HG03575 (cell line): Measurements from ENCODE around the gene NAXE.
"Not testable (repeated sequence)": the region's sequence is repeated elsewhere in the genome, so short reads cannot be mapped to it uniquely, and the experiment has no call there.

Experiments used
- ATAC-seq: cut with Tn5 transposase; IDR thresholded peaks from one replicate; pipeline ENCODE4 v1.9.1; 2021; ENCODE audit not compliant: unreplicated experiment, insufficient number of reproducible peaks, low FRiP score; ENCODE audit errors: extremely low read depth

NAXE gene

GRCh38 chr1:156612666-156613065 is 21.1 kb downstream of the NAXE start:
- no peak for ATAC-seq

- no peak for ATAC-seq
These were observed 24.4 kb downstream of the NAXE start for GRCh38 chr1:156615946-156616345.

- ATAC-seq, result no peak
These were observed 24.9 kb downstream of the NAXE start for GRCh38 chr1:156616463-156616862.

GRCh38 chr1:156618853-156619581 is 27.4 kb downstream of the NAXE start, which contains the start of gene HAPLN2:
Gene HAPLN2 (plus strand): TSS chr1:156619415. CDS start chr1:156623491, 4,076 bp downstream.
- no peak for ATAC-seq

DNA sequence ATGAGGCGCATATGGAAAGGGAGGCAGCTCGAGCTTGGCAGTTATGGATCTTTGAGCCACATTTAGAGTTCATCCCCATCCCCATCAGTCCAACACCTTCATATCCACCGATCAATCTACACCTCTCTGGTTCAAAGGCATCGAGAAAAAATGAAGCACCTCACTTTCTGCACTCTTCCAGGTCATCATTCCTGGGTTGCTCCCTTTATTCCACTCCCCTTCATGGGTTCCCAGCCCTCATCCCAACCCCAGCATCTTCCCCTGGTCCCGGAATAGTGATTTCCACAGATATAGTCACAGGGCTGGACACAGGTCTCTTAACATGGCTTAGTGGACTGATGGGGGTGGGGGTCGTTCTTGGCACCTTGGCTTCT is 28.0 kb downstream of the NAXE start:
- no peak for ATAC-seq

DNA sequence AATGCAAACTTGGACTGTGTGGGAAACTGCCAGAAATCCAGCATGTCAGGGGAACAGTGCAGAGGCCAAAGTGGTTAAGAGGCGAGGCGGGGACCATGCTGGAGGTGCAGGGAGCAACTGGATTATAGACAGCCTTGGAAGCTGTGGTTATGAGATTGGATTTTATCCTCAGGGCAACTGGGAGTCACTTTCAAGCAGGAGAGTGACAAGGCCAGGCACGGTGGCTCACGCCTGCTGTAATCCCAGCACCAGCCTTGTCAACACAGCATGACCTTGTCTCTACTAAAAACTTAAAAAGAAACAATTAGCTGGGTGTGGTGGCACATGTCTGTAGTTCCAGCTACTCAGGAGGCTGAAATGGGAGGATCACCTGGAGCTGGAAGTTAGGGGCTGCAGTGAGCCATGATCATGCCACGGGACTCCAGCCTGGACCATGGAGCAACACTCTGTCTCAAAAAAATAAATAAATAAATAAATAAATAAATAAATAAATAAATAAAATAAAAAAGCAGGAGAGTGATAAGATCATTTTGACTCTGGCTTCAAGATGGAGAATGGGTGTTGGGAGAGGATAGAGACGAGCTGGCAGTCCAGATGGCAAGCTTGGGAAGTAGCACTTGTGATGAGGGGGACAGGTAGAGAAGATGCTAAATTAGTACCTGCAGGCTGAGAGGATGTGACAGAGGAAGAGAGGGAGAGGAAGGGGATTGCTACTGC is 31.2 kb downstream of the NAXE start:
- no peak for ATAC-seq

DNA sequence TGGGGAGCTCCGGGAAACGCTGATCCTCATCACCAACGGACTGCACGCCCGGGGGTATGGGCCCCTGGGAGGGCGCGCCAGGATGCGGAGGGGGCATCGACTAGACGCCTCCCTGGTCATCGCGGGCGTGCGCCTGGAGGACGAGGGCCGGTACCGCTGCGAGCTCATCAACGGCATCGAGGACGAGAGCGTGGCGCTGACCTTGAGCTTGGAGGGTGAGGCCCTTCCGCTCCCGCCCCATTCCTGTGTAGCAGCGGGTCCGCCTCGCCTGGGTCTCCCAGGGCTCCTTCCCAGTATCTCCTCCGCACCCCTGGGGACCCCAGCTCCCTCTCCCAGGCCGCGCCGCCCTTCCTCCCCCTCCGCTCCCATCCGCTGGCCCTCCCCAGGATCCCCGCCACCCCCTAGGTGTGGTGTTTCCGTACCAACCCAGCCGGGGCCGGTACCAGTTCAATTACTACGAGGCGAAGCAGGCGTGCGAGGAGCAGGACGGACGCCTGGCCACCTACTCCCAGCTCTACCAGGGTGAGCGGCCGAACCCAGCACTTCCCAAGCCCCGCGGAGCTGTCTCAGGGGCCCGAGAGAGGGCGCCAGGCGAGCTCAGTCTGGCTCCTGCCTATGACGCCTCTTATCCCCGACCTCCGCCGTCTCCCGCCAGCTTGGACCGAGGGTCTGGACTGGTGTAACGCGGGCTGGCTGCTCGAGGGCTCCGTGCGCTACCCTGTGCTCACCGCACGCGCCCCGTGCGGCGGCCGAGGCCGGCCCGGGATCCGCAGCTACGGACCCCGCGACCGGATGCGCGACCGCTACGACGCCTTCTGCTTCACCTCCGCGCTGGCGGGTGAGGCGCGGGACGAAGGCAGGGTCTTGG is 32.6 kb downstream of the NAXE start:
- ATAC-seq, result no peak

DNA sequence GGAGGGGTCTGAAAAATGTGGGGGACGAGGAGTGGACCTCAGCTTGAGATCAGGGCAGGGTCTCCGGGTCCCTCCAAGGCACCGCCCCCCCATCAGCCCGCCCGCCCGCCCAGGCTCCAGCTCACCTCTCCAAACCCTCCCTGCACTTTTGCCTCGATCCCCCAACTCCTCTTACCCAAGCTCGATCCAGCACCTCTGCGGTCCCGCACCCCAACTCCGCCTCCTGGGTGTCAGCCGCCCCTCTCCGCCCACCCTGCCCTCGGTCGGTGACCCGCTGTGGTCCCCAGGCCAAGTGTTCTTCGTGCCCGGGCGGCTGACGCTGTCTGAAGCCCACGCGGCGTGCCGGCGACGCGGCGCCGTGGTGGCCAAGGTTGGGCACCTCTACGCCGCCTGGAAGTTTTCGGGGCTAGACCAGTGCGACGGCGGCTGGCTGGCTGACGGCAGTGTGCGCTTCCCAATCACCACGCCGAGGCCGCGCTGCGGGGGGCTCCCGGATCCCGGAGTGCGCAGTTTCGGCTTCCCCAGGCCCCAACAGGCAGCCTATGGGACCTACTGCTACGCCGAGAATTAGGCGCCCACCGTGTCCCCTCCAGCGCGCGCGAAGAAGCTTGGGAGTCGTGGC is 33.3 kb downstream of the NAXE start:
- ATAC-seq, result no peak

DNA sequence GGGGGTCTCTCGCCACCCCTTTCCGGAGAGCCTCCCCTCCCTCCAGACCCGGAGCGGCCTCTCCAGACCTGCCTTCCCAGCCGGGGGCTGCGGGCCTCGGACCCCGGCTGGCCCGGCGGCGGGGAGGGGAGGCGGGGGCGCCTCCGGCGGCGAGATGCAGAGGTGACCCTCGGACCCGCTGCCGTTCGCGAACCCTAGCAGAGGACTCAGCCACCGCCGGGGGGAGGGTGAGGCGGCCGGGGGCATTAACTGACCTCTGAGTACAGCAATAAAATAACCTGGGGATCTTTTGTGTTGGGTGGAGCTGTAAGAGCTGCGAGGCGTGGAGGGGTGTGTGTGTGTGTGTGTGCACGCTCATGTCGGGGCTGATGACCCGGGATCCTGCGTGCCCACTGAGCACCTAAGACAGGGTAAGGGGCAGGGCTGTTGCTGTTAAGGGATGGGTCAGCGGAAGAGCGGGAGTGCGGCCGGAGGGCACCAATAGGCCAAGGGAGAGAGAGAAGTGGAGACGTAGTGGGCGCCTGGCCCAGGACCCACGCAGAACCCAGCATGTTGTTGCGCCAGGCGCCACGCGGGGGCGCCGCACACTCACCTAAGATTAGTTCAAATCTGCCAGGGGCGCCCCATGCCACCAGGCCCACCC is 34.0 kb downstream of the NAXE start:
- ATAC-seq, result no peak

- no peak for ATAC-seq
These were observed 34.5 kb downstream of the NAXE start for GRCh38 chr1:156626079-156626438.

- no peak for ATAC-seq
These were observed 35.8 kb downstream of the NAXE start for GRCh38 chr1:156627313-156627880.

DNA sequence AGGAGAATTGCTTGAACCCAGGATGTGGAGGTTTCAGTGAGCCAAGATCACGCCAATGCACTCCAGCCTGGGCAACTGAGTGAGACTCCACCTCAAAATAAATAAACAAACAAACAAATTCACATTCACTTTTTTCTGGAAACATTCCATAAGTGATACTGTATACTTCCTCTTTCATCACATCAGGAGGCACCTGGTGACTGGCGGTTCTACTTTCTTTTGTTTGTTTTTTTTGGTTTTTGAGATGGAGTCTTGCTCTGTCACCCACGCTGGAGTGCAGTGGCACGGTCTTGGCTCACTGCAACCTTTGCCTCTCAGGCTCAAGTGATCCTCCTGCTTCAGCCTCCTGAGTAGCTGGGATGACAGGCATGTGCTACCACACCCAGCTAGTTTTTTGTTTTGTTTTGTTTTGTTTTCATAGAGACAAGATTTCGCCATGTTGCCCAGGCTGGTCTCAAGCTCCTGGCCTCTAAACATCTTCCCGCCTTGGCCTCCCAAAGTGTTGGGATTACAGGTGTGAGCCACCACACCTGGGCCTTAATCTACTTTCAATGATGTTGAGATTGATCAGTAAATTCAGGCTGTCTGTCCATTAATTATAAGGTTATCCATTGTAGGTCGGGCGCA is 38.4 kb downstream of the NAXE start:
- ATAC-seq, result no peak

GRCh38 chr1:156631152-156631551 is 39.6 kb downstream of the NAXE start:
- ATAC-seq, result not testable (repeated sequence)

- no peak for ATAC-seq
These were observed 40.8 kb downstream of the NAXE start for GRCh38 chr1:156632355-156632754.

- no peak for ATAC-seq
These were observed 46.8 kb downstream of the NAXE start for GRCh38 chr1:156638189-156638985.

GRCh38 chr1:156639601-156640101 is 48.1 kb downstream of the NAXE start:
- ATAC-seq, result no peak
